Ovary (tissue), 9 donors: ENCODE data around the gene OAS1. TPM values are rescaled to one million over a fixed set of nuclear protein-coding genes. Genes with fewer than 3 reads are reported as not detected.
A peak's percentile ranks its signal among the peaks of the same experiment; 100 is the strongest.

ENCODE experiments used
- DNase-seq, 5 donors: peaks; one replicate each; pipeline ENCODE4 v3.0.0-alpha.2; 2019 to 2020
- H3K27ac ChIP-seq, 2 donors: fragments of 200-600 bp; one replicate each; pipeline versions ENCODE4 v1.5.1 to v1.8.0; 2019 to 2022
- H3K27me3 ChIP-seq: fragments of 200-600 bp; one replicate; pipeline ENCODE4 v1.8.0; 2022
- H3K36me3 ChIP-seq: fragments of 200-600 bp; sonication (generic); one replicate; pipeline ENCODE4 v1.5.1; 2019
- H3K4me1 ChIP-seq: one replicate; pipeline ENCODE4 v1.8.1; 2013; ENCODE audit warnings: mild to moderate bottlenecking, moderate library complexity; ENCODE audit not compliant: insufficient read depth
- H3K4me3 ChIP-seq: fragments of 200-600 bp; sonication (generic); one replicate; pipeline ENCODE4 v1.5.1; 2017
- H3K9me3 ChIP-seq, 2 donors: fragments of 200-600 bp in 1 of 2; sonication (generic) in 1 of 2; one replicate each; pipeline versions ENCODE4 v1.5.1 to v1.8.1; 2013 to 2019; ENCODE audit warnings: mild to moderate bottlenecking in 1 of 2, moderate library complexity in 1 of 2
- EP300 ChIP-seq: sonication (generic); formaldehyde crosslinking; IDR thresholded peaks from one replicate; pipeline ENCODE4 v1.6.1; 2017; ENCODE audit warnings: antibody characterized with exemption
- POLR2A ChIP-seq: fragments of 450-650 bp; IDR thresholded peaks from one replicate; pipeline ENCODE4 v1.6.1; 2017; ENCODE audit warnings: antibody characterized with exemption, mild to moderate bottlenecking, moderate library complexity
- WGBS, 3 donors: extraction: QIAGEN DNeasy Blood & Tissue Kit in 1 of 3; methylation state at CpG; one replicate each; pipeline versions ENCODE4 v1.1.5 to v1.1.7; 2013 to 2017; 5-methylcytosine and 5-hydroxymethylcytosine counted together
- intact Hi-C, 4 donors: fragments of 100-400 bp; cut with DNase I; formaldehyde crosslinking; loops; one replicate each; pipeline versions ENCODE4 v1.11.0 to v1.15.1; 2022 to 2023
- polyA plus RNA-seq, 2 donors: library from polyadenylated mRNA; stranded (reverse); fragments of 200-250 nt in 1 of 2; fragments of 350-450 nt in 1 of 2; fragmentation: Illumina TruSeq in 1 of 2; extraction: RNeasy Lipid Tissue Mini Kit (QIAGEN cat#74804) in 1 of 2; gene quantifications; one replicate each; pipeline ENCODE4 v1.2.3, GENCODE V29; 2013 to 2014
- total RNA-seq, 7 donors: library from RNA; depleted of rRNA in 2 of 7; stranded (reverse); fragments of >200 nt in 2 of 7; fragmentation: NEBNext Ultra II Directional in 3 of 7; extraction: Animal tissue kit (Norgen Biotek cat#: 25700) in 3 of 7; gene quantifications; one replicate each; pipeline versions ENCODE4 v1.1.0 to v1.2.4, GENCODE V29; 2016 to 2023
- TF ChIP-seq, protein P1 (sequence below), 3 donors: fragments of 450-650 bp in 2 of 3; fragments of 200-600 bp in 1 of 3; IDR thresholded peaks; one replicate each; pipeline versions ENCODE4 v1.5.1 to v1.8.0; 2016 to 2022; ENCODE audit warnings: antibody characterized with exemption in 3 of 3, mild to moderate bottlenecking in 1 of 3
- donor health status: DM: no; HTN: no; CAD: no; lungs with moderate emphysema.
- donor health status: DM: no; HTN: no; CAD: no.
- donor health status: Bipolar disorder and iron deficiency.
- donor health status: DM: yes; HTN: yes; CAD: no.
- donor health status: DM: no; HTN: no; CAD: no.
- donor health status: DM: yes; HTN: yes; CAD: no.

The OAS1 gene
- total and polyA plus RNA-seq, 9 donors = 5.2 to 47.5 (median 8.8) TPM

GRCh38 chr12:112900298-112901145 lies 6.2 kb upstream of the OAS1 start:
- intact Hi-C loops = no loop called here
- no peak for DNase-seq
- no peak overlapping the region for H3K27ac ChIP-seq
- H3K36me3 ChIP-seq = no peaks in the 10 kb centered on the region
- peaks cover 2% of the 10 kb centered on the region for H3K4me1 ChIP-seq
- H3K4me3 ChIP-seq = no peak overlapping the region
- WGBS, 3 donors = 85 to 86% (median 86%) methylated on average over 11 of the region's 11 CpGs
- H3K9me3 ChIP-seq = no peaks in the 10 kb centered on the region
- H3K27me3 ChIP-seq = no peaks in the 10 kb centered on the region
- TF ChIP-seq, protein P1, sequence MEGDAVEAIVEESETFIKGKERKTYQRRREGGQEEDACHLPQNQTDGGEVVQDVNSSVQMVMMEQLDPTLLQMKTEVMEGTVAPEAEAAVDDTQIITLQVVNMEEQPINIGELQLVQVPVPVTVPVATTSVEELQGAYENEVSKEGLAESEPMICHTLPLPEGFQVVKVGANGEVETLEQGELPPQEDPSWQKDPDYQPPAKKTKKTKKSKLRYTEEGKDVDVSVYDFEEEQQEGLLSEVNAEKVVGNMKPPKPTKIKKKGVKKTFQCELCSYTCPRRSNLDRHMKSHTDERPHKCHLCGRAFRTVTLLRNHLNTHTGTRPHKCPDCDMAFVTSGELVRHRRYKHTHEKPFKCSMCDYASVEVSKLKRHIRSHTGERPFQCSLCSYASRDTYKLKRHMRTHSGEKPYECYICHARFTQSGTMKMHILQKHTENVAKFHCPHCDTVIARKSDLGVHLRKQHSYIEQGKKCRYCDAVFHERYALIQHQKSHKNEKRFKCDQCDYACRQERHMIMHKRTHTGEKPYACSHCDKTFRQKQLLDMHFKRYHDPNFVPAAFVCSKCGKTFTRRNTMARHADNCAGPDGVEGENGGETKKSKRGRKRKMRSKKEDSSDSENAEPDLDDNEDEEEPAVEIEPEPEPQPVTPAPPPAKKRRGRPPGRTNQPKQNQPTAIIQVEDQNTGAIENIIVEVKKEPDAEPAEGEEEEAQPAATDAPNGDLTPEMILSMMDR (IDR thresholded peaks at IDR 0.05) = peak in 1 of 3 donors; percentile 39
- TF ChIP-seq POLR2A = no peak

DNA sequence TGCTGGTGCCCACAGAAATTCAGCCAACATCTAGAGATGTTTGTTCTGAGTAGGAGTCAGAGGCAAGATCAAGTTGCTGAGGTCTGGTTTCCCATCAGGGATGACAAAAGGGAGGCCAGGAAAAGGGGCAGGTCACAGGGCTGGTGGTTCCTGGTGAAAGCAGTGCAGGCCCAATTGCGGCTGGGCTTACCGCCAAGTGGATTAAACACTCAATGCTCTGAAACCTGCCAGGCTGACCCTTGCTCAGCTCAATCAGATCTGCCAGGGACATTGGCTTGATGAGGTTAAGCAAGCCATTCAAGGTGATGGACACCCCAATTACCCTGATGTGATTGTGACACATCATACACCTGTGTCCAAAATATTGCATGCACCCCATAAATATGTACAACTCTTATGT lies 5.5 kb upstream of the OAS1 start:
- WGBS, 3 donors = 95 to 100% (median 96%) methylated on average over 2 of the region's 2 CpGs
- H3K4me3 ChIP-seq = no peak overlapping the region
- H3K9me3 ChIP-seq = no peaks in the 10 kb centered on the region
- intact Hi-C loops = no loop called here
- DNase-seq = no peak
- no peak for TF ChIP-seq POLR2A
- TF ChIP-seq EP300 = no peak
- TF ChIP-seq, protein P1 (IDR thresholded peaks at IDR 0.05) = no peak
- H3K27me3 ChIP-seq = no peaks in the 10 kb centered on the region
- no peaks in the 10 kb centered on the region for H3K36me3 ChIP-seq
- no peak overlapping the region for H3K27ac ChIP-seq
- H3K4me1 ChIP-seq = peaks cover 4% of the 10 kb centered on the region

- DNase-seq = no peak
- intact Hi-C loops = no loop called here
- no peaks in the 10 kb centered on the region for H3K27me3 ChIP-seq
- no peak overlapping the region for H3K27ac ChIP-seq
- H3K36me3 ChIP-seq = no peaks in the 10 kb centered on the region
- H3K4me3 ChIP-seq = no peak overlapping the region
- no peaks in the 10 kb centered on the region for H3K9me3 ChIP-seq
- peaks cover 4% of the 10 kb centered on the region for H3K4me1 ChIP-seq
- TF ChIP-seq EP300 (no peak), POLR2A (no peak)
- TF ChIP-seq, protein P1 (IDR thresholded peaks at IDR 0.05) = no peak
These were observed 2.2 kb upstream of the OAS1 start for GRCh38 chr12:112904571-112904970.

DNA sequence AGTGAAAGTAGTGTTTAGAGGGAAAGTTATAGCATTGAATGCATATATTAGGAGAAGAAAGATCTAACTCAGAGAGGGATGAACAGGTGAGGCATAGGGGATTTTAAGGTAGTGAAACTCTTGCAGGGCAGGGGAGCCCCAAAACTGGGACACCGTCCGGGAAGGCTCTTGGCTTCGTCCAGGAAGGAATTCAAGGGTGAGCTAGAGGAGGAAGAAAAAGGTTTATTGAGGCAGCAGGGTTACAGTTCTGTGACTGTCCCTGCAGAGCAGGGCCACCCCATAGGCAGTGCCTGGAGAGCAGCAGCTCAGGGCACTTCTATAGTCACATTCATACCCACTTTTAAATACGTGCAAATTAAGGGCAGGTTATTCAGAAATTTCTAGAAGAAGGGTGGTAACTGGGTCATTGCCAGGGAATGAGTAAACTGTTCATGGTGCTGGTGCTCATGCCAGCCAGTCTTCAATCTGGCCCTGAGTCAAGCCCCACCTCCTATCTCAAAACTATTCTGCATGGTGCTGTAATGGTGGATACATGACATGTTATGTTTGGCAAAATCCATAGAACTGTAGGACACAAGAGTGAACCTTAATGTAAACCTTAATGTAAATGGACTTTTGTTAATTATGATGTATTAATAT lies 1.2 kb upstream of the OAS1 start:
- no peaks in the 10 kb centered on the region for H3K36me3 ChIP-seq
- 89 to 91% (median 90%) methylated on average over 4 of the region's 4 CpGs for WGBS, 3 donors
- H3K4me1 ChIP-seq = peaks cover 4% of the 10 kb centered on the region
- no peaks in the 10 kb centered on the region for H3K9me3 ChIP-seq
- no peak overlapping the region for H3K27ac ChIP-seq
- no peak for DNase-seq
- TF ChIP-seq, protein P1 (IDR thresholded peaks at IDR 0.05) = no peak
- no peak for TF ChIP-seq POLR2A
- TF ChIP-seq EP300 = no peak
- H3K4me3 ChIP-seq = no peak overlapping the region
- intact Hi-C loops = no loop called here
- no peaks in the 10 kb centered on the region for H3K27me3 ChIP-seq
